Liver (tissue), 9 donors: ENCODE measurements around the gene URI1. TPM values are rescaled to one million over a fixed set of nuclear protein-coding genes. Genes with fewer than 3 reads are reported as not detected.

Source experiments
- DNase-seq: peaks from one replicate; pipeline ENCODE4 v3.0.0-alpha.2; 2017; ENCODE audit warnings: low spot score
- H3K27ac ChIP-seq, 2 donors: one replicate each; pipeline ENCODE4 v1.7.0; 2013; ENCODE audit warnings: inconsistent platforms in 2 of 2, low read length in 2 of 2, control low read depth in 1 of 2, low read depth in 1 of 2, mild to moderate bottlenecking in 1 of 2
- H3K27me3 ChIP-seq, 4 donors: one replicate each; pipeline versions ENCODE4 v1.6.1 to v1.7.0; 2013; ENCODE audit warnings: low read length in 3 of 4, inconsistent platforms in 1 of 4, mild to moderate bottlenecking in 1 of 4, moderate library complexity in 1 of 4; ENCODE audit not compliant: control insufficient read depth in 4 of 4, insufficient read depth in 4 of 4
- H3K36me3 ChIP-seq, 4 donors: one replicate each; pipeline versions ENCODE4 v1.6.1 to v1.7.0; 2013; ENCODE audit warnings: low read length in 3 of 4, mild to moderate bottlenecking in 3 of 4, low read depth in 1 of 4, moderate library complexity in 1 of 4; ENCODE audit not compliant: control insufficient read depth in 4 of 4, insufficient read depth in 3 of 4
- H3K4me1 ChIP-seq, 4 donors: one replicate each; pipeline versions ENCODE4 v1.6.1 to v1.7.0; 2013; ENCODE audit warnings: low read length in 3 of 4, mild to moderate bottlenecking in 3 of 4, moderate library complexity in 1 of 4; ENCODE audit not compliant: control insufficient read depth in 4 of 4, insufficient read depth in 4 of 4
- H3K4me3 ChIP-seq, 3 donors: one replicate each; pipeline versions ENCODE4 v1.6.1 to v1.7.0; 2013; ENCODE audit warnings: low read length in 3 of 3, control low read depth in 1 of 3, low read depth in 1 of 3, mild to moderate bottlenecking in 1 of 3
- H3K9ac ChIP-seq, 2 donors: one replicate each; pipeline ENCODE4 v1.7.0; 2013; ENCODE audit warnings: low read length in 2 of 2, mild to moderate bottlenecking in 2 of 2, moderate library complexity in 2 of 2, control low read depth in 1 of 2, low read depth in 1 of 2
- H3K9me3 ChIP-seq, 4 donors: one replicate each; pipeline versions ENCODE4 v1.6.1 to v1.7.0; 2013; ENCODE audit warnings: low read length in 3 of 4; ENCODE audit not compliant: control insufficient read depth in 4 of 4
- EGR1 ChIP-seq, 2 donors: IDR thresholded peaks; 2 replicates each; pipeline ENCODE4 v1.6.1; 2016 to 2018; ENCODE audit warnings: antibody characterized with exemption in 2 of 2, low read depth in 2 of 2
- FOXA1 ChIP-seq: IDR thresholded peaks from 2 replicates; pipeline ENCODE4 v1.6.1; 2016; ENCODE audit warnings: antibody characterized with exemption
- FOXA2 ChIP-seq: IDR thresholded peaks from 2 replicates; pipeline ENCODE4 v1.6.1; 2016; ENCODE audit warnings: antibody characterized with exemption
- GABPA ChIP-seq, 2 donors: IDR thresholded peaks in 1 of 2; conservative IDR thresholded peaks in 1 of 2; 2 replicates each; pipeline ENCODE4 v1.6.1; 2016; ENCODE audit warnings: antibody characterized with exemption in 2 of 2, mild to moderate bottlenecking in 1 of 2, moderate library complexity in 1 of 2
- HNF4A ChIP-seq, 2 donors: conservative IDR thresholded peaks; 2 replicates each; pipeline ENCODE4 v1.6.1; 2016; ENCODE audit warnings: antibody characterized with exemption in 2 of 2, mild to moderate bottlenecking in 2 of 2
- HNF4G ChIP-seq: IDR thresholded peaks from 2 replicates; pipeline ENCODE4 v1.6.1; 2016; ENCODE audit warnings: antibody characterized with exemption
- JUND ChIP-seq, 2 donors: IDR thresholded peaks; 2 replicates each; pipeline ENCODE4 v1.6.1; 2016; ENCODE audit warnings: antibody characterized with exemption in 2 of 2
- NR2F2 ChIP-seq: IDR thresholded peaks from 2 replicates; pipeline ENCODE4 v1.6.1; 2016; ENCODE audit warnings: antibody characterized with exemption
- RXRA ChIP-seq, 2 donors: IDR thresholded peaks; 2 replicates each; pipeline ENCODE4 v1.6.1; 2017 to 2018; ENCODE audit warnings: antibody characterized with exemption in 2 of 2, mild to moderate bottlenecking in 1 of 2
- SP1 ChIP-seq: IDR thresholded peaks from 2 replicates; pipeline ENCODE4 v1.6.1; 2018; ENCODE audit warnings: antibody characterized with exemption, mild to moderate bottlenecking
- TAF1 ChIP-seq: conservative IDR thresholded peaks from 2 replicates; pipeline ENCODE4 v1.6.1; 2016; ENCODE audit warnings: antibody characterized with exemption, mild to moderate bottlenecking
- YY1 ChIP-seq: IDR thresholded peaks from 2 replicates; pipeline ENCODE4 v1.6.1; 2016; ENCODE audit warnings: antibody characterized with exemption, mild to moderate bottlenecking
- WGBS: extraction: QIAGEN DNeasy Blood & Tissue Kit; methylation state at CpG from one replicate; pipeline ENCODE4 v1.1.7; 2013; 5-methylcytosine and 5-hydroxymethylcytosine counted together
- polyA plus RNA-seq, 2 donors: library from polyadenylated mRNA; stranded (reverse) in 1 of 2; unstranded in 1 of 2; fragments of 200-250 nt in 1 of 2; fragments of >200 nt in 1 of 2; fragmentation: Nextera tagmentation in 1 of 2; extraction: Ambion mirVana in 1 of 2; gene quantifications; one replicate each; pipeline versions ENCODE4 v1.2.1 to v1.2.3, GENCODE V29; 2013 to 2015
- total RNA-seq, 2 donors: library from RNA; depleted of rRNA; stranded (reverse); fragments of >200 nt; gene quantifications; one replicate each; pipeline ENCODE4 v1.2.3, GENCODE V29; 2014
- TF ChIP-seq, protein P1 (sequence below): IDR thresholded peaks from 2 replicates; pipeline ENCODE4 v1.6.1; 2016; ENCODE audit warnings: antibody characterized with exemption
- TF ChIP-seq, protein P2 (sequence below): IDR thresholded peaks from 2 replicates; pipeline ENCODE4 v1.6.1; 2016; ENCODE audit warnings: antibody characterized with exemption
- TF ChIP-seq, protein P3 (sequence below): fragments of 150-350 bp; IDR thresholded peaks from 2 replicates; pipeline ENCODE4 v1.5.1; 2017; ENCODE audit warnings: improper control_type of control experiment, low read depth, low read length; ENCODE audit not compliant: missing input control
- TF ChIP-seq, protein P4 (sequence below): IDR thresholded peaks from 2 replicates; pipeline ENCODE4 v1.6.1; 2016; ENCODE audit warnings: antibody characterized with exemption, mild to moderate bottlenecking
- TF ChIP-seq, protein P5 (sequence below): IDR thresholded peaks from 2 replicates; pipeline ENCODE4 v1.6.1; 2016; ENCODE audit warnings: antibody characterized with exemption
- donor health status: healthy.
- donor health status: healthy.
- donor health status: healthy.
- donor health status: healthy.
- donor health status: healthy.

URI1 gene
- total and polyA plus RNA-seq, 4 donors, result 12.2 to 29.5 (median 15.7) TPM

DNA sequence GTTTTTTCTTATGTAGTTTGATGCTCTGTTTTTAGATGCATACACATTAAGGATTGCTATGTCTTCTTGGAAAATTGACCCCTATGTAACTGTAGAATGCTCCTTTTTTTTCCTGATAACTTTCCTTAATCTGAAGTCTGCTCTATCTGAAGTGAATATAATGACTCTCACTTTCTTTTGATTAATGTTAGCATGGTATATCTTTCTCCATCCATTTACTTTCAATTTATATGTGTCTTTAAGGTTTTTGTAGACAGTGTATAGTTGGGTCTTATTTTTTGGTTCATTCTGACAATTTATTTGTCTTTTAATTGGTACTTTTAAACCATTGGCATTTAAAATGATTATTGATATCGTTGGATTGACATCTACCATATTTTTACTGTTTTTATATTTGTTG, 92.3 kb downstream of the URI1 start:
- no peak for DNase-seq
- no peak overlapping the region for H3K27ac ChIP-seq
- H3K9ac ChIP-seq, result no peak overlapping the region
- peaks cover 6 to 21% (median 21%) of the 10 kb centered on the region in 4 donors for H3K4me1 ChIP-seq
- no peak for TF ChIP-seq HNF4G
- TF ChIP-seq NR2F2, result no peak
- TF ChIP-seq, protein P1, sequence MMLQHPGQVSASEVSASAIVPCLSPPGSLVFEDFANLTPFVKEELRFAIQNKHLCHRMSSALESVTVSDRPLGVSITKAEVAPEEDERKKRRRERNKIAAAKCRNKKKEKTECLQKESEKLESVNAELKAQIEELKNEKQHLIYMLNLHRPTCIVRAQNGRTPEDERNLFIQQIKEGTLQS, result no peak
- no peak for TF ChIP-seq SP1
- TF ChIP-seq, protein P2, sequence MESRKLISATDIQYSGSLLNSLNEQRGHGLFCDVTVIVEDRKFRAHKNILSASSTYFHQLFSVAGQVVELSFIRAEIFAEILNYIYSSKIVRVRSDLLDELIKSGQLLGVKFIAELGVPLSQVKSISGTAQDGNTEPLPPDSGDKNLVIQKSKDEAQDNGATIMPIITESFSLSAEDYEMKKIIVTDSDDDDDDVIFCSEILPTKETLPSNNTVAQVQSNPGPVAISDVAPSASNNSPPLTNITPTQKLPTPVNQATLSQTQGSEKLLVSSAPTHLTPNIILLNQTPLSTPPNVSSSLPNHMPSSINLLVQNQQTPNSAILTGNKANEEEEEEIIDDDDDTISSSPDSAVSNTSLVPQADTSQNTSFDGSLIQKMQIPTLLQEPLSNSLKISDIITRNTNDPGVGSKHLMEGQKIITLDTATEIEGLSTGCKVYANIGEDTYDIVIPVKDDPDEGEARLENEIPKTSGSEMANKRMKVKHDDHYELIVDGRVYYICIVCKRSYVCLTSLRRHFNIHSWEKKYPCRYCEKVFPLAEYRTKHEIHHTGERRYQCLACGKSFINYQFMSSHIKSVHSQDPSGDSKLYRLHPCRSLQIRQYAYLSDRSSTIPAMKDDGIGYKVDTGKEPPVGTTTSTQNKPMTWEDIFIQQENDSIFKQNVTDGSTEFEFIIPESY, result no peak
- no peak for TF ChIP-seq EGR1 (IDR thresholded peaks at IDR 0.05; ENCODE audit: low read depth in 2 of 2)
- no peak for TF ChIP-seq YY1
- TF ChIP-seq JUND (IDR thresholded peaks at IDR 0.05), result no peak
- no peak for TF ChIP-seq FOXA1
- TF ChIP-seq TAF1, result no peak
- TF ChIP-seq, protein P3, sequence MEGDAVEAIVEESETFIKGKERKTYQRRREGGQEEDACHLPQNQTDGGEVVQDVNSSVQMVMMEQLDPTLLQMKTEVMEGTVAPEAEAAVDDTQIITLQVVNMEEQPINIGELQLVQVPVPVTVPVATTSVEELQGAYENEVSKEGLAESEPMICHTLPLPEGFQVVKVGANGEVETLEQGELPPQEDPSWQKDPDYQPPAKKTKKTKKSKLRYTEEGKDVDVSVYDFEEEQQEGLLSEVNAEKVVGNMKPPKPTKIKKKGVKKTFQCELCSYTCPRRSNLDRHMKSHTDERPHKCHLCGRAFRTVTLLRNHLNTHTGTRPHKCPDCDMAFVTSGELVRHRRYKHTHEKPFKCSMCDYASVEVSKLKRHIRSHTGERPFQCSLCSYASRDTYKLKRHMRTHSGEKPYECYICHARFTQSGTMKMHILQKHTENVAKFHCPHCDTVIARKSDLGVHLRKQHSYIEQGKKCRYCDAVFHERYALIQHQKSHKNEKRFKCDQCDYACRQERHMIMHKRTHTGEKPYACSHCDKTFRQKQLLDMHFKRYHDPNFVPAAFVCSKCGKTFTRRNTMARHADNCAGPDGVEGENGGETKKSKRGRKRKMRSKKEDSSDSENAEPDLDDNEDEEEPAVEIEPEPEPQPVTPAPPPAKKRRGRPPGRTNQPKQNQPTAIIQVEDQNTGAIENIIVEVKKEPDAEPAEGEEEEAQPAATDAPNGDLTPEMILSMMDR, result no peak
- no peaks in the 10 kb centered on the region for H3K27me3 ChIP-seq
- no peaks in the 10 kb centered on the region for H3K36me3 ChIP-seq
- 100% methylated on average over 1 of the region's 1 CpG for WGBS
- no peaks in the 10 kb centered on the region for H3K9me3 ChIP-seq
- H3K4me3 ChIP-seq, result no peak overlapping the region

DNA sequence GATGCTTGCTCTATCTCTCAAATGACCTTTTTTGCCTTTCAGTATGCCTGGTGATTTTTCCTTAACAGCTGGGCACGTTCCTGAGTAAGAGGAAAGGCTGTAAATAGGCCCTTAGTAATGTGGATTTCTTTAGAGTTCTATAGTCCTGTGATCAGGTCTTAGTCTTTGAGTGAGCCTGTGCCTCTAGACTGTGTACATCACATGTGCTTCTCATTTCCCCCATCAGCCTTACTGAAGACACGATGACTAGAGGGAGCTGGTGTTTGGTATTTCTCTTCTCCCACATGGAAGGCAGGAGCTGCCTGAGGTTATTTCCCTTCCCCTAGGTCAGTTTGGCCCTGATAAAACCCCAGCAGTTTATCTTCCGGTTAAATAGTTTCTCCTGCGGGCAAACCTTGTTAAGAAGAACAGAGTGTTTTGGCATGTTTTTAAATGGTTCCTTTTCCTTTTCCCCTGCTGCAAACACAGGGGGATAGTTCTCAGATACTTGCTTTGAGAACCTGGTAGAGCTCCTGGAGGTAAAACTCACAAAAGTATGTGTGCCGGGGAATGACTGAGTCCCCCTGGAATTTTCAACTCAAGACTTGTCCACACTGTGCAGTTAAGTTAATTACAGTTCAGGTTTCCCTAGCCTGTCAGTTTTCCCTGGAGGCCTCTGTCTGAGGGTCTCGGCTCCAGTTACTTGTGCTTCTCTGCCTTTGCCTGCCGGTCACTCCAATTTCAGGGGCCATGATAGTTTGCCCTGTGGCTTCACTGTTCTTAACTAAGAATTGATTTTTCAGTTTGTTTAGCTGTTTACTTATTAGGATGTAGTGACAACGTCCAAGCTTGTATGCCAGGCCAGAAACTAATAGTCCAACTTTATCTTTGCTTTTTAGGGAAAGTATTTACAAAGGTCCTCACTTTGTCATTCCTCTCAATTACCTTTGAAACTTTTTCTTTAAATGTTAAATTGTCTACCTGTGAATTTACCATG, 94.4 kb downstream of the URI1 start:
- 41% methylated on average over 8 of the region's 8 CpGs for WGBS
- Histone ChIP-seq H3K36me3 (no peaks in the 10 kb centered on the region), H3K9ac (no peak overlapping the region)
- peak; percentile 92 for TF ChIP-seq FOXA2
- peak; percentile 90 for TF ChIP-seq YY1
- TF ChIP-seq HNF4A (conservative IDR thresholded peaks at IDR 0.05), result peak; percentile 77 to 83
- TF ChIP-seq, protein P2, result peak; percentile 49
- TF ChIP-seq FOXA1, result peak; percentile 41
- TF ChIP-seq SP1, result peak; percentile 40
- TF ChIP-seq, protein P4, sequence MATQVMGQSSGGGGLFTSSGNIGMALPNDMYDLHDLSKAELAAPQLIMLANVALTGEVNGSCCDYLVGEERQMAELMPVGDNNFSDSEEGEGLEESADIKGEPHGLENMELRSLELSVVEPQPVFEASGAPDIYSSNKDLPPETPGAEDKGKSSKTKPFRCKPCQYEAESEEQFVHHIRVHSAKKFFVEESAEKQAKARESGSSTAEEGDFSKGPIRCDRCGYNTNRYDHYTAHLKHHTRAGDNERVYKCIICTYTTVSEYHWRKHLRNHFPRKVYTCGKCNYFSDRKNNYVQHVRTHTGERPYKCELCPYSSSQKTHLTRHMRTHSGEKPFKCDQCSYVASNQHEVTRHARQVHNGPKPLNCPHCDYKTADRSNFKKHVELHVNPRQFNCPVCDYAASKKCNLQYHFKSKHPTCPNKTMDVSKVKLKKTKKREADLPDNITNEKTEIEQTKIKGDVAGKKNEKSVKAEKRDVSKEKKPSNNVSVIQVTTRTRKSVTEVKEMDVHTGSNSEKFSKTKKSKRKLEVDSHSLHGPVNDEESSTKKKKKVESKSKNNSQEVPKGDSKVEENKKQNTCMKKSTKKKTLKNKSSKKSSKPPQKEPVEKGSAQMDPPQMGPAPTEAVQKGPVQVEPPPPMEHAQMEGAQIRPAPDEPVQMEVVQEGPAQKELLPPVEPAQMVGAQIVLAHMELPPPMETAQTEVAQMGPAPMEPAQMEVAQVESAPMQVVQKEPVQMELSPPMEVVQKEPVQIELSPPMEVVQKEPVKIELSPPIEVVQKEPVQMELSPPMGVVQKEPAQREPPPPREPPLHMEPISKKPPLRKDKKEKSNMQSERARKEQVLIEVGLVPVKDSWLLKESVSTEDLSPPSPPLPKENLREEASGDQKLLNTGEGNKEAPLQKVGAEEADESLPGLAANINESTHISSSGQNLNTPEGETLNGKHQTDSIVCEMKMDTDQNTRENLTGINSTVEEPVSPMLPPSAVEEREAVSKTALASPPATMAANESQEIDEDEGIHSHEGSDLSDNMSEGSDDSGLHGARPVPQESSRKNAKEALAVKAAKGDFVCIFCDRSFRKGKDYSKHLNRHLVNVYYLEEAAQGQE, result no peak
- no peak for TF ChIP-seq EGR1 (IDR thresholded peaks at IDR 0.05; ENCODE audit: low read depth in 2 of 2)
- no peak for TF ChIP-seq JUND (IDR thresholded peaks at IDR 0.05)
- TF ChIP-seq HNF4G, result peak; percentile 60
- TF ChIP-seq GABPA (IDR thresholded peaks at IDR 0.05 in 1 of 2, conservative IDR thresholded peaks at IDR 0.05 in 1 of 2), result no peak
- TF ChIP-seq RXRA (IDR thresholded peaks at IDR 0.05), result peak; percentile 39 to 59
- TF ChIP-seq NR2F2, result no peak
- TF ChIP-seq, protein P3, result no peak
- TF ChIP-seq, protein P5, sequence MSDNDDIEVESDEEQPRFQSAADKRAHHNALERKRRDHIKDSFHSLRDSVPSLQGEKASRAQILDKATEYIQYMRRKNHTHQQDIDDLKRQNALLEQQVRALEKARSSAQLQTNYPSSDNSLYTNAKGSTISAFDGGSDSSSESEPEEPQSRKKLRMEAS, result peak; percentile 39

More for the DNA sequence above, 94.4 kb downstream of the URI1 start:
- DNase-seq, result no peak
- no peak overlapping the region for H3K27ac ChIP-seq
- H3K9me3 ChIP-seq, result no peaks in the 10 kb centered on the region
- H3K27me3 ChIP-seq, result no peaks in the 10 kb centered on the region
- H3K4me1 ChIP-seq, result peaks cover 6 to 17% (median 15%) of the 10 kb centered on the region in 4 donors
- no peak overlapping the region for H3K4me3 ChIP-seq
